Tibial nerve (tissue), 4 donors: ENCODE results near the gene ANXA6.

Experiments
- EP300 ChIP-seq, 2 donors: sonication (generic); formaldehyde crosslinking; IDR thresholded peaks; one replicate each; pipeline ENCODE4 v1.6.1; 2017; ENCODE audit warnings: antibody characterized with exemption in 2 of 2, mild to moderate bottlenecking in 1 of 2
- TF ChIP-seq, protein P1 (sequence below), 5 experiments: fragments of 200-600 bp in 3 of 5; fragments of 450-650 bp in 2 of 5; sonication (generic) in 3 of 5; IDR thresholded peaks; one replicate each; pipeline ENCODE4 v1.5.1; 2016 to 2019; ENCODE audit warnings: antibody characterized with exemption in 5 of 5, mild to moderate bottlenecking in 3 of 5, moderate library complexity in 2 of 5

GRCh38 chr5:151138114-151138513, 19.5 kb downstream of the ANXA6 start:
- TF ChIP-seq, protein P1, sequence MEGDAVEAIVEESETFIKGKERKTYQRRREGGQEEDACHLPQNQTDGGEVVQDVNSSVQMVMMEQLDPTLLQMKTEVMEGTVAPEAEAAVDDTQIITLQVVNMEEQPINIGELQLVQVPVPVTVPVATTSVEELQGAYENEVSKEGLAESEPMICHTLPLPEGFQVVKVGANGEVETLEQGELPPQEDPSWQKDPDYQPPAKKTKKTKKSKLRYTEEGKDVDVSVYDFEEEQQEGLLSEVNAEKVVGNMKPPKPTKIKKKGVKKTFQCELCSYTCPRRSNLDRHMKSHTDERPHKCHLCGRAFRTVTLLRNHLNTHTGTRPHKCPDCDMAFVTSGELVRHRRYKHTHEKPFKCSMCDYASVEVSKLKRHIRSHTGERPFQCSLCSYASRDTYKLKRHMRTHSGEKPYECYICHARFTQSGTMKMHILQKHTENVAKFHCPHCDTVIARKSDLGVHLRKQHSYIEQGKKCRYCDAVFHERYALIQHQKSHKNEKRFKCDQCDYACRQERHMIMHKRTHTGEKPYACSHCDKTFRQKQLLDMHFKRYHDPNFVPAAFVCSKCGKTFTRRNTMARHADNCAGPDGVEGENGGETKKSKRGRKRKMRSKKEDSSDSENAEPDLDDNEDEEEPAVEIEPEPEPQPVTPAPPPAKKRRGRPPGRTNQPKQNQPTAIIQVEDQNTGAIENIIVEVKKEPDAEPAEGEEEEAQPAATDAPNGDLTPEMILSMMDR (IDR thresholded peaks at IDR 0.05) = no peak
- no peak for TF ChIP-seq EP300 (IDR thresholded peaks at IDR 0.05)
